Loucy (cell line): ENCODE results near the gene MRO.

ENCODE experiments used
- H2AFZ ChIP-seq: fragments of 200-600 bp; sonication (generic); 2 replicates; pipeline ENCODE4 v1.6.0; 2016; ENCODE audit warnings: antibody characterized with exemption, mild to moderate bottlenecking, low read length, moderate library complexity
- H3F3A ChIP-seq: fragments of 200-600 bp; 2 replicates; pipeline ENCODE4 v1.6.0; 2016; ENCODE audit warnings: antibody characterized with exemption, low read depth, mild to moderate bottlenecking
- H3K27me3 ChIP-seq: fragments of 200-600 bp; sonication (generic); 2 replicates; pipeline ENCODE4 v1.6.1; 2014; ENCODE audit warnings: low read length, mild to moderate bottlenecking; ENCODE audit not compliant: insufficient read depth, poor library complexity, severe bottlenecking
- H3K36me3 ChIP-seq: fragments of 200-600 bp; sonication (generic); 2 replicates; pipeline ENCODE4 v1.6.1; 2016; ENCODE audit warnings: low read length; ENCODE audit not compliant: insufficient read depth
- H3K4me1 ChIP-seq: fragments of 200-600 bp; sonication (generic); 2 replicates; pipeline ENCODE4 v1.5.1; 2014; ENCODE audit warnings: low read length, mild to moderate bottlenecking; ENCODE audit not compliant: insufficient read depth, poor library complexity, severe bottlenecking
- H3K4me2 ChIP-seq: fragments of 200-600 bp; sonication (generic); 2 replicates; pipeline ENCODE4 v1.6.0; 2014; ENCODE audit warnings: antibody characterized with exemption, low read length, low read depth, mild to moderate bottlenecking; ENCODE audit not compliant: poor library complexity, severe bottlenecking
- H3K4me3 ChIP-seq: fragments of 200-600 bp; sonication (generic); 2 replicates; pipeline ENCODE4 v1.5.1; 2014; ENCODE audit warnings: low read length, mild to moderate bottlenecking, mixed read lengths; ENCODE audit not compliant: poor library complexity, severe bottlenecking
- H3K79me2 ChIP-seq: fragments of 200-600 bp; sonication (generic); 2 replicates; pipeline ENCODE4 v1.6.1; 2014; ENCODE audit warnings: low read length; ENCODE audit not compliant: insufficient read depth
- H3K9ac ChIP-seq: fragments of 200-600 bp; sonication (generic); 2 replicates; pipeline ENCODE4 v1.6.0; 2014; ENCODE audit warnings: mild to moderate bottlenecking, low read depth, low read length, moderate library complexity; ENCODE audit not compliant: poor library complexity, severe bottlenecking
- H3K9me2 ChIP-seq: fragments of 200-600 bp; sonication (generic); replicated peaks from 2 replicates; pipeline ENCODE4 v1.6.1; 2016; ENCODE audit warnings: low read depth, low read length, mixed read lengths
- H3K9me3 ChIP-seq: fragments of 200-600 bp; sonication (generic); 2 replicates; pipeline ENCODE4 v1.6.1; 2014; ENCODE audit warnings: mild to moderate bottlenecking, antibody characterized with exemption, low read length, low read depth; ENCODE audit not compliant: insufficient read depth
- H4K20me1 ChIP-seq: fragments of 200-600 bp; sonication (generic); 2 replicates; pipeline ENCODE4 v1.6.0; 2014; ENCODE audit warnings: antibody characterized with exemption, low read length, mild to moderate bottlenecking; ENCODE audit not compliant: insufficient read depth, poor library complexity, severe bottlenecking
- EZH2phosphoT487 ChIP-seq: fragments of 200-600 bp; IDR thresholded peaks from 2 replicates; pipeline ENCODE4 v1.6.1; 2018; ENCODE audit warnings: antibody characterized with exemption, mild to moderate bottlenecking, moderate library complexity, borderline replicate concordance
- TF ChIP-seq, protein P1 (sequence below): fragments of 200-600 bp; sonication (generic); conservative IDR thresholded peaks from 2 replicates; pipeline ENCODE4 v1.5.1; 2014; ENCODE audit warnings: mild to moderate bottlenecking, antibody characterized with exemption, low read length

Gene MRO

DNA sequence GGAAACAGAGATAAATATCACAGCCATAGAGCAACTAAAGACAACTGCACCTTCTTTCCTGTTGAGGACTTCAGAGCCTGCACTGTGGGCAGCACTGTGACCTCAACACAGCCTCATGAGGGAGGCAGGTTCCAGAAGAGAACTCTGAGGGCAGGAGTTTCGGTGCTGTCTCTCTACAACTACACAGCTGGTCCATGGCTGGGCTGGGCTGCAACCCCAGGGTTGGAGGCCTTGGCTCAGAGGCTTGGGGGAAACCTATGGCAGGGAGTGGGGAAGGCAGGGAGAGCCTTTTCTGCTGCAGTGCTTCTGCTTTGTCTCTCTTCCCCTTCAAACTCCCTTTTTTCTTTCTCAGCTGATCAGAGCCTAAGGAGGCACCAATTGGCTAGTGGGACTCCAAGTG, 66.5 kb downstream of the MRO start:
- Histone ChIP-seq H3F3A (no peaks in the 10 kb centered on the region), H3K9ac (no peak overlapping the region), H3K27me3 (no peaks in the 10 kb centered on the region), H3K4me1 (no peaks in the 10 kb centered on the region), H4K20me1 (no peaks in the 10 kb centered on the region), H3K9me3 (no peaks in the 10 kb centered on the region), H3K9me2 (no peaks in the 10 kb centered on the region), H3K4me3 (no peak overlapping the region), H2AFZ (no peak overlapping the region), H3K79me2 (no peaks in the 10 kb centered on the region), H3K36me3 (no peaks in the 10 kb centered on the region), H3K4me2 (no peak overlapping the region)
- TF ChIP-seq, protein P1, sequence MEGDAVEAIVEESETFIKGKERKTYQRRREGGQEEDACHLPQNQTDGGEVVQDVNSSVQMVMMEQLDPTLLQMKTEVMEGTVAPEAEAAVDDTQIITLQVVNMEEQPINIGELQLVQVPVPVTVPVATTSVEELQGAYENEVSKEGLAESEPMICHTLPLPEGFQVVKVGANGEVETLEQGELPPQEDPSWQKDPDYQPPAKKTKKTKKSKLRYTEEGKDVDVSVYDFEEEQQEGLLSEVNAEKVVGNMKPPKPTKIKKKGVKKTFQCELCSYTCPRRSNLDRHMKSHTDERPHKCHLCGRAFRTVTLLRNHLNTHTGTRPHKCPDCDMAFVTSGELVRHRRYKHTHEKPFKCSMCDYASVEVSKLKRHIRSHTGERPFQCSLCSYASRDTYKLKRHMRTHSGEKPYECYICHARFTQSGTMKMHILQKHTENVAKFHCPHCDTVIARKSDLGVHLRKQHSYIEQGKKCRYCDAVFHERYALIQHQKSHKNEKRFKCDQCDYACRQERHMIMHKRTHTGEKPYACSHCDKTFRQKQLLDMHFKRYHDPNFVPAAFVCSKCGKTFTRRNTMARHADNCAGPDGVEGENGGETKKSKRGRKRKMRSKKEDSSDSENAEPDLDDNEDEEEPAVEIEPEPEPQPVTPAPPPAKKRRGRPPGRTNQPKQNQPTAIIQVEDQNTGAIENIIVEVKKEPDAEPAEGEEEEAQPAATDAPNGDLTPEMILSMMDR: no peak
- TF ChIP-seq EZH2phosphoT487: no peak

DNA sequence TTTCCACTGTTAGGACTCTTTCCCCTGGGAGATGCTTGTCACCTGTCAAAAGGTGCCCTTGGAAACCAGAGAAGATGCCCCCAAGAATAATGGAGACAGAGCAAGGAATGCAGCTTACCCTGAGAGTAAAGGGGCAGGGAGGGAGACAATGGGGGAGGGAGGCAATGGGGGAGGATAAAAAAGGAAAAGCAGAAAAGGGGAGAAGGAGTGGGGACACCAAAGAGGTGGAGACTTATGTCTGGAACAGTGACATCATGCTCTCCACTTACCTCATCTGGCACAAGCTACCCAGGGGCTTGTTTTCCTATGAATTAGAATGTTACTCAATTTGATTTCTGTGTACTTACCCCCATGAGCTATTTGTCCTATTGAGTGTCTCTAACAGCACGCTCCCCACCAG, 67.9 kb downstream of the MRO start:
- H3K9ac ChIP-seq: no peak overlapping the region
- H3K36me3 ChIP-seq: no peaks in the 10 kb centered on the region

DNA sequence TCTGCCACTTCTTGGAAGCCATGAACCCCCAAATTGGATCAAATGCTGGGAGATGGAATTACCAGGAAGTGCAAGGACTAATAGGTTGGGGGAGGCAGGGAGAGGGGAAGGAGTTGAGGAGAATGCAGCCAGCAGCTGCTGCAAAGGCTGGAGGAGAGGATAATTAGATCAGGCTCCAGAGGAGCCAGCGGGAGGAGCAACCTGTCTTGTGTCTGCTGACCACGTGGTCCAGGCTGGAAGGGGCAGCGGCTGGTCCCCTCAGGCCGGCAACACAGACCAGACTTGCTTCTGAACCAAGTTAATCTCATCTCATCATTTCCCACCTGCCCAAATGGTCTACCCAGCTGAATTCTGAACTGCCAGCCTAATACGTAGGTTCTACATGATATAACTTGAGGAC, 68.3 kb downstream of the MRO start:
- no peaks in the 10 kb centered on the region for H3K27me3 ChIP-seq
- no peaks in the 10 kb centered on the region for H3K9me3 ChIP-seq
- no peak overlapping the region for H2AFZ ChIP-seq
- no peak overlapping the region for H3K4me3 ChIP-seq
- H3F3A ChIP-seq: no peaks in the 10 kb centered on the region
- no peaks in the 10 kb centered on the region for H3K79me2 ChIP-seq
- H3K36me3 ChIP-seq: no peaks in the 10 kb centered on the region
- TF ChIP-seq, protein P1: no peak
- no peak for TF ChIP-seq EZH2phosphoT487
- H3K4me2 ChIP-seq: no peak overlapping the region
- no peak overlapping the region for H3K9ac ChIP-seq
- no peaks in the 10 kb centered on the region for H3K9me2 ChIP-seq
- H4K20me1 ChIP-seq: no peaks in the 10 kb centered on the region
- no peaks in the 10 kb centered on the region for H3K4me1 ChIP-seq

More for the DNA sequence above, 67.9 kb downstream of the MRO start:
- Histone ChIP-seq H3K4me2 (no peak overlapping the region), H3F3A (no peaks in the 10 kb centered on the region), H2AFZ (no peak overlapping the region), H3K9me3 (no peaks in the 10 kb centered on the region), H3K9me2 (no peaks in the 10 kb centered on the region), H3K4me1 (no peaks in the 10 kb centered on the region), H4K20me1 (no peaks in the 10 kb centered on the region), H3K27me3 (no peaks in the 10 kb centered on the region), H3K4me3 (no peak overlapping the region), H3K79me2 (no peaks in the 10 kb centered on the region)
- TF ChIP-seq EZH2phosphoT487: no peak
- TF ChIP-seq, protein P1: no peak
